Measurements from ENCODE around the gene HOMEZ. TPM values are rescaled to one million over a fixed set of nuclear protein-coding genes. Genes with fewer than 3 reads are reported as not detected.
"Not testable (repeated sequence)": the region's sequence is repeated elsewhere in the genome, so short reads cannot be mapped to it uniquely, and the experiment has no call there.

HOMEZ gene
- total RNA-seq, 1 donor from 2014 or later, result 21.7 TPM

- TF ChIP-seq CTCF (IDR thresholded peaks at IDR 0.05; ENCODE audit: unreplicated experiment), result no peak
- Mint-ChIP-seq H3K4me3 (ENCODE audit: unreplicated experiment) (no peak overlapping the region), H3K4me1 (ENCODE audit: unreplicated experiment) (no peaks in the 10 kb centered on the region), H3K27me3 (ENCODE audit: unreplicated experiment) (no peaks in the 10 kb centered on the region), H3K27ac (ENCODE audit: unreplicated experiment) (no peak overlapping the region), H3K36me3 (ENCODE audit: low read depth, unreplicated experiment) (no peaks in the 10 kb centered on the region), H3K9me3 (ENCODE audit: unreplicated experiment) (no peaks in the 10 kb centered on the region)
- no peak for DNase-seq (ENCODE audit: low spot score)
Observed at GRCh38 chr14:23228812-23229211, 57.1 kb downstream of the HOMEZ start.

- TF ChIP-seq CTCF (IDR thresholded peaks at IDR 0.05; ENCODE audit: unreplicated experiment), result no peak
- DNase-seq (ENCODE audit: low spot score), result no peak
- Mint-ChIP-seq H3K27ac (ENCODE audit: unreplicated experiment) (no peak overlapping the region), H3K36me3 (ENCODE audit: low read depth, unreplicated experiment) (no peaks in the 10 kb centered on the region), H3K4me1 (ENCODE audit: unreplicated experiment) (no peaks in the 10 kb centered on the region), H3K9me3 (ENCODE audit: unreplicated experiment) (no peaks in the 10 kb centered on the region), H3K27me3 (ENCODE audit: unreplicated experiment) (no peaks in the 10 kb centered on the region), H3K4me3 (ENCODE audit: unreplicated experiment) (no peak overlapping the region)
Observed at GRCh38 chr14:23227566-23227965, 58.4 kb downstream of the HOMEZ start.

GRCh38 chr14:23224958-23225357 lies 61.0 kb downstream of the HOMEZ start:
- not testable (repeated sequence) for H3K27ac Mint-ChIP-seq (ENCODE audit: unreplicated experiment); DNase-seq (ENCODE audit: low spot score); H3K4me1 Mint-ChIP-seq (ENCODE audit: unreplicated experiment); H3K4me3 Mint-ChIP-seq (ENCODE audit: unreplicated experiment); H3K9me3 Mint-ChIP-seq (ENCODE audit: unreplicated experiment); H3K27me3 Mint-ChIP-seq (ENCODE audit: unreplicated experiment); H3K36me3 Mint-ChIP-seq (ENCODE audit: low read depth, unreplicated experiment)

Other genes with a start within 250 kb of the HOMEZ start
- not detected for gene PSMB11, start 243.9 kb downstream of the HOMEZ start, total RNA-seq (ENCODE audit: unreplicated experiment)
- gene CDH24, start 228.6 kb downstream of the HOMEZ start, total RNA-seq (ENCODE audit: unreplicated experiment), result 13.6 TPM
- 226 TPM for gene ACIN1, start 191.0 kb downstream of the HOMEZ start, total RNA-seq (ENCODE audit: unreplicated experiment)
- gene C14orf119, start 190.6 kb downstream of the HOMEZ start, total RNA-seq (ENCODE audit: unreplicated experiment), result 55.2 TPM
- gene CIROP, start 181.1 kb downstream of the HOMEZ start, total RNA-seq (ENCODE audit: unreplicated experiment), result not detected
- not detected for gene CEBPE, start 166.9 kb downstream of the HOMEZ start, total RNA-seq (ENCODE audit: unreplicated experiment)
- gene SLC7A8, start 102.5 kb downstream of the HOMEZ start, total RNA-seq (ENCODE audit: unreplicated experiment), result 24.3 TPM
- gene RNF212B, start 48.2 kb downstream of the HOMEZ start, total RNA-seq (ENCODE audit: unreplicated experiment), result not detected
- 8.4 TPM for gene PPP1R3E, start 16.7 kb upstream of the HOMEZ start, total RNA-seq (ENCODE audit: unreplicated experiment)
- gene BCL2L2, start 20.7 kb upstream of the HOMEZ start, total RNA-seq (ENCODE audit: unreplicated experiment), result 22.0 TPM
- gene PABPN1, start 35.3 kb upstream of the HOMEZ start, total RNA-seq (ENCODE audit: unreplicated experiment), result 191 TPM
- gene SLC22A17, start 66.8 kb upstream of the HOMEZ start, total RNA-seq (ENCODE audit: unreplicated experiment), result 35.3 TPM
- gene EFS, start 79.0 kb upstream of the HOMEZ start, total RNA-seq (ENCODE audit: unreplicated experiment), result 17.8 TPM
- not detected for gene IL25, start 86.7 kb upstream of the HOMEZ start, total RNA-seq (ENCODE audit: unreplicated experiment)
- gene CMTM5, start 90.9 kb upstream of the HOMEZ start, total RNA-seq (ENCODE audit: unreplicated experiment), result 0.26 TPM
- gene MYH6, start 122.1 kb upstream of the HOMEZ start, total RNA-seq (ENCODE audit: unreplicated experiment), result 1.6 TPM
- gene MYH7, start 149.5 kb upstream of the HOMEZ start, total RNA-seq (ENCODE audit: unreplicated experiment), result 0.18 TPM
- gene NGDN, start 183.6 kb upstream of the HOMEZ start, total RNA-seq (ENCODE audit: unreplicated experiment), result 37.7 TPM

Measured in endothelial cell (in vitro differentiated cells).